KMS-11 (cell line): ENCODE results near the gene FRAT2.

Experiments
- H2AFZ ChIP-seq: fragments of 200-600 bp; sonication (generic); 2 replicates; pipeline ENCODE4 v1.6.1; 2016; ENCODE audit warnings: antibody characterized with exemption, mixed run types, low read depth
- H3K27ac ChIP-seq: fragments of 200-600 bp; sonication (generic); 2 replicates; pipeline ENCODE4 v1.6.1; 2016; ENCODE audit warnings: mild to moderate bottlenecking, mixed run types
- H3K27me3 ChIP-seq: fragments of 200-600 bp; sonication (generic); 2 replicates; pipeline ENCODE4 v1.6.1; 2017; ENCODE audit warnings: mild to moderate bottlenecking, low read depth, mixed run types, moderate library complexity; ENCODE audit not compliant: insufficient read depth
- H3K36me3 ChIP-seq: fragments of 200-600 bp; sonication (generic); 2 replicates; pipeline ENCODE4 v1.6.1; 2017; ENCODE audit warnings: mild to moderate bottlenecking, mixed run types; ENCODE audit not compliant: insufficient read depth
- H3K4me1 ChIP-seq: fragments of 200-600 bp; sonication (generic); 2 replicates; pipeline ENCODE4 v1.6.1; 2016; ENCODE audit warnings: mild to moderate bottlenecking, low read depth, mixed run types; ENCODE audit not compliant: poor library complexity, severe bottlenecking
- H3K4me2 ChIP-seq: fragments of 200-600 bp; sonication (generic); 2 replicates; pipeline ENCODE4 v1.7.0; 2016; ENCODE audit warnings: mild to moderate bottlenecking, mixed run types
- H3K4me3 ChIP-seq: fragments of 200-600 bp; sonication (generic); IDR thresholded peaks from 2 replicates; pipeline ENCODE4 v1.6.1; 2017; ENCODE audit warnings: low read depth, low read length, mixed read lengths; ENCODE audit not compliant: insufficient read depth
- H3K79me2 ChIP-seq: fragments of 200-600 bp; sonication (generic); 2 replicates; pipeline ENCODE4 v1.6.1; 2016; ENCODE audit warnings: low read depth, mixed run types; ENCODE audit not compliant: insufficient read depth
- H3K9ac ChIP-seq: fragments of 200-600 bp; sonication (generic); 2 replicates; pipeline ENCODE4 v1.6.1; 2016; ENCODE audit warnings: mild to moderate bottlenecking, mixed run types
- H4K20me1 ChIP-seq: fragments of 200-600 bp; sonication (generic); 2 replicates; pipeline ENCODE4 v1.6.1; 2016; ENCODE audit warnings: mild to moderate bottlenecking, mixed run types; ENCODE audit not compliant: insufficient read depth
- CTCF ChIP-seq: fragments of 200-600 bp; sonication (generic); conservative IDR thresholded peaks from 2 replicates; pipeline ENCODE4 v1.6.1; 2017; ENCODE audit warnings: low read depth, mild to moderate bottlenecking, antibody characterized with exemption, low read length, moderate library complexity, mixed read lengths

Gene FRAT2

GRCh38 chr10:97380516-97380915, 46.0 kb upstream of the FRAT2 start:
- no peaks in the 10 kb centered on the region for H3K4me1 ChIP-seq
- no peaks in the 10 kb centered on the region for H3K36me3 ChIP-seq
- no peak overlapping the region for H3K4me3 ChIP-seq
- no peaks in the 10 kb centered on the region for H4K20me1 ChIP-seq
- H3K79me2 ChIP-seq, result no peaks in the 10 kb centered on the region
- no peak for TF ChIP-seq CTCF
- H2AFZ ChIP-seq, result no peak overlapping the region
- H3K27ac ChIP-seq, result no peak overlapping the region
- H3K9ac ChIP-seq, result no peak overlapping the region
- no peak overlapping the region for H3K4me2 ChIP-seq
- no peaks in the 10 kb centered on the region for H3K27me3 ChIP-seq

- H3K27ac ChIP-seq, result no peak overlapping the region
- H3K36me3 ChIP-seq, result no peaks in the 10 kb centered on the region
- H3K9ac ChIP-seq, result no peak overlapping the region
Observed at GRCh38 chr10:97378933-97379921, 44.7 kb upstream of the FRAT2 start.

GRCh38 chr10:97376413-97376812, 41.9 kb upstream of the FRAT2 start:
- TF ChIP-seq CTCF, result no peak
- Histone ChIP-seq H3K79me2 (no peaks in the 10 kb centered on the region), H3K27ac (no peak overlapping the region), H3K4me2 (no peak overlapping the region), H3K27me3 (no peaks in the 10 kb centered on the region), H3K36me3 (no peaks in the 10 kb centered on the region; the same call in 1 of the 2 replicates), H4K20me1 (no peaks in the 10 kb centered on the region), H3K4me3 (no peak overlapping the region), H3K4me1 (no peaks in the 10 kb centered on the region), H3K9ac (no peak overlapping the region), H2AFZ (no peak overlapping the region)

More at GRCh38 chr10:97378933-97379921, 44.7 kb upstream of the FRAT2 start:
- Histone ChIP-seq H2AFZ (no peak overlapping the region), H3K4me3 (no peak overlapping the region), H3K79me2 (no peaks in the 10 kb centered on the region), H3K4me1 (no peaks in the 10 kb centered on the region), H3K27me3 (no peaks in the 10 kb centered on the region), H3K4me2 (no peak overlapping the region), H4K20me1 (no peaks in the 10 kb centered on the region)
- no peak for TF ChIP-seq CTCF

- Histone ChIP-seq H3K9ac (no peak overlapping the region), H3K36me3 (no peaks in the 10 kb centered on the region; the same call in 1 of the 2 replicates), H3K27ac (no peak overlapping the region), H3K27me3 (no peaks in the 10 kb centered on the region), H3K4me2 (no peak overlapping the region), H4K20me1 (no peaks in the 10 kb centered on the region), H3K4me3 (no peak overlapping the region), H3K79me2 (no peaks in the 10 kb centered on the region), H2AFZ (no peak overlapping the region), H3K4me1 (no peaks in the 10 kb centered on the region)
- TF ChIP-seq CTCF, result no peak
Observed at GRCh38 chr10:97373456-97373855, 38.9 kb upstream of the FRAT2 start.
